ENCODE measurements around the gene RASL11B. TPM values are rescaled to one million over a fixed set of nuclear protein-coding genes. Genes with fewer than 3 reads are reported as not detected.

Gene RASL11B
- total and polyA plus RNA-seq, 2 donors (not counting 3 experiments of a cell fraction or from before 2014, with no cell fraction given) = 0.83 TPM; not detected in 1

- H3K27me3 ChIP-seq (ENCODE audit: control insufficient read depth in 2 of 2, insufficient read depth in 2 of 2, low read length in 2 of 2) = no peaks in the 10 kb centered on the region
- no peak for DNase-seq (ENCODE audit: low read depth, low spot score)
- no TSS peak for BruUV-seq (replicated peaks)
- no peak for TF ChIP-seq CTCF (IDR thresholded peaks at IDR 0.05; ENCODE audit: extremely low read depth in 1 of 2, insufficient read depth in 1 of 2, low read depth in 1 of 2, low read length in 2 of 2)
- no peak for TF ChIP-seq MYC (IDR thresholded peaks at IDR 0.05; ENCODE audit: low read depth, low read length)
- TF ChIP-seq MAX (IDR thresholded peaks at IDR 0.05; ENCODE audit: insufficient read depth, insufficient read length) = no peak
- no peak for TF ChIP-seq JUN (IDR thresholded peaks at IDR 0.05; ENCODE audit: borderline replicate concordance, insufficient read depth, insufficient read length, low read depth)
- no peak for TF ChIP-seq POLR2A (IDR thresholded peaks at IDR 0.05; ENCODE audit: low read depth, low read length)
- no peak for TF ChIP-seq GATA2 (IDR thresholded peaks at IDR 0.05; ENCODE audit: insufficient read depth, insufficient read length, low read depth, low read length)
- H3K4me3 ChIP-seq (replicated peaks in 1 of 3; ENCODE audit: insufficient read depth in 1 of 3, low read depth in 1 of 3, low read length in 3 of 3) = no peak overlapping the region
- no peaks in the 10 kb centered on the region for H3K9me1 ChIP-seq (replicated peaks; ENCODE audit: control insufficient read depth, extremely low read depth, insufficient read depth, low read length)
- no peak overlapping the region for H3K27ac ChIP-seq (ENCODE audit: insufficient read depth, low read depth, low read length)
- no peak overlapping the region for H3K9ac ChIP-seq (replicated peaks; ENCODE audit: extremely low read depth, insufficient read depth, low read length)
- H4K20me1 ChIP-seq (replicated peaks; ENCODE audit: control insufficient read depth, extremely low read depth, insufficient read depth, low read length) = no peaks in the 10 kb centered on the region
- FAIRE-seq = no peak
- H3K4me2 ChIP-seq (ENCODE audit: insufficient read depth, low read length) = no peak overlapping the region
- no peak overlapping the region for H2AFZ ChIP-seq (ENCODE audit: low read depth, low read length)
- POLR2A ChIA-PET = no interaction called here
- dilution Hi-C loops (cut with MboI; ENCODE audit: extremely low pct_ligation_motif_present, low sequenced_read_pairs) = no loop called here
- H3K4me1 ChIP-seq (ENCODE audit: control insufficient read depth, extremely low read depth, insufficient read depth, low read length) = no peaks in the 10 kb centered on the region
- H3K79me2 ChIP-seq (ENCODE audit: control insufficient read depth, insufficient read depth, low read length) = no peaks in the 10 kb centered on the region
- H3K36me3 ChIP-seq (ENCODE audit: control insufficient read depth in 2 of 2, extremely low read depth in 1 of 2, insufficient read depth in 2 of 2, low read length in 2 of 2) = no peaks in the 10 kb centered on the region
- intact Hi-C loops (cut with micrococcal nuclease) = loop anchor here (2.0 to 5.0 kb wide), 4 partner anchors 48 to 1322 kb away; partner anchors contain the start of gene RASL11B
- CTCF ChIA-PET = interaction anchor here (4.1 kb wide), 1 partner anchor 72 kb away, joined by 27 read pairs; no protein-coding TSS in a partner anchor
- no peaks in the 10 kb centered on the region for H3K9me3 ChIP-seq (replicated peaks; ENCODE audit: control insufficient read depth, insufficient read depth, low read length)
Measured at GRCh38 chr4:52910115-52910514, 48.0 kb downstream of the RASL11B start.
